Right atrium auricular region (tissue), 2 donors: Measurements from ENCODE around the gene OR4K14. TPM values are rescaled to one million over a fixed set of nuclear protein-coding genes. Genes with fewer than 3 reads are reported as not detected.

Experiments used
- DNase-seq: peaks from one replicate; pipeline ENCODE4 v3.0.0-alpha.2; 2019; ENCODE audit warnings: low spot score
- H3K27ac ChIP-seq, 2 donors: fragments of 200-600 bp; sonication (generic); 1 replicate in 1 of 2; 2 replicates in 1 of 2; pipeline ENCODE4 v1.5.1; 2016 to 2019
- H3K27me3 ChIP-seq, 2 donors: fragments of 200-600 bp; sonication (generic); one replicate each; pipeline versions ENCODE4 v1.5.1 to v1.6.0; 2017 to 2019
- H3K36me3 ChIP-seq: fragments of 200-600 bp; sonication (generic); one replicate; pipeline ENCODE4 v1.5.1; 2016
- H3K4me1 ChIP-seq, 2 donors: fragments of 200-600 bp; sonication (generic); one replicate each; pipeline versions ENCODE4 v1.5.1 to v1.6.0; 2017 to 2019
- H3K4me3 ChIP-seq, 2 donors: fragments of 200-600 bp; sonication (generic); 1 replicate in 1 of 2; 2 replicates in 1 of 2; pipeline ENCODE4 v1.5.1; 2017 to 2019; ENCODE audit warnings: mild to moderate bottlenecking in 1 of 2, moderate library complexity in 1 of 2
- H3K9me3 ChIP-seq, 2 donors: fragments of 200-600 bp; sonication (generic); one replicate each; pipeline ENCODE4 v1.5.1; 2019
- CTCF ChIP-seq, 2 donors: fragments of 200-600 bp; sonication (generic); IDR thresholded peaks; one replicate each; pipeline ENCODE4 v1.5.1; 2019; ENCODE audit warnings: antibody characterized with exemption in 2 of 2
- total RNA-seq, 2 donors: library from RNA; depleted of rRNA; stranded (reverse); fragments of >200 nt; gene quantifications; one replicate each; pipeline ENCODE4 v1.1.0, GENCODE V29; 2016

The OR4K14 gene
- total RNA-seq = not detected

DNA sequence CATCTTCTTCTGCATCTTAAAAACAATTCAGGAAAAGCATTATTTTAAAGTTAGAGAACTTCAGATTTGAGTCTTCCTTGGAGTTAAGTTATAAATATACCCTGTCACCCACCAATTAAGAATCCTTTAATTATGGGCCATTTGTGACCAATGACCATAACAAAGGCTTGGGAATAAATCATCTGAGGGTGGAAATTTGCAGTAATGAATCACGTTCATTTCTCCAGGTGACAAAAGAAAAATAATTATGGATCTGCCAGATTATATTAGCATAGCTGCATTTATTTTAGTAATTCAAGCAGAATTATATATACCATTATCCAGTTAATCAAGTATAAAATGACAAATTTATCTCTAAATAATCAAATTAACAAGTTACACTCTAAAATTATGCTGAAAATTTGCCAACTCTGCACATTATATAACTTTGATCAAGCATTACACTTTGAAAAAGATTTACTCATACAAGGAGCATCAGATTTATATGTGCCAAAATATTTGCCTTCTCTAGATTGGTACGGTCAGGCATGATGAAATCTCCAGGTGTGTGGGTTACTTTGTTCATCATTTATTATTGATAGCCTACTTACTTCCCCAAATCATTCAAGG, at the start of gene OR4K14:
Gene OR4K14, minus strand, starts transcription at position 51 of the 609 bp plus-strand sequence. CDS start 4,114 bp downstream, outside the sequence.
- Histone ChIP-seq H3K27me3 (no peaks in the 10 kb centered on the region), H3K36me3 (no peaks in the 10 kb centered on the region), H3K9me3 (peaks cover 0 to 4% of the 10 kb centered on the region in 2 donors), H3K4me1 (no peaks in the 10 kb centered on the region), H3K4me3 (no peak within 1 kb of the TSS), H3K27ac (no peak within 1 kb of the TSS)
- DNase-seq = no peak
- no peak for TF ChIP-seq CTCF (IDR thresholded peaks at IDR 0.05)

DNA sequence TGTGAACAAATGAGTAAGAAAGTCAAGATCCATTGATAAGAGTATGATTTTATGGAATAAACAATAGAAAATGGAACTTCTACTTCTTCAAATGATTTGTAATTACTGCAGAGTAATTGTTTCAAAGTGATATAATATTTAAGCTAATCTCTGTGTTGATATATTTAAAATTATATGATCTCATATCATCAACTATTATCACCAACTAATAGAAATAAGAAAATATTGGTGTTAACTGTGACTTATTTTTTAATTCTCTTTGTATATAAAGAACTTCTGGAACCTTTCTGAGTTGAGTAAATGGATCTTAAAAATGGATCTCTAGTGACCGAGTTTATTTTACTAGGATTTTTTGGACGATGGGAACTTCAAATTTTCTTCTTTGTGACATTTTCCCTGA, 40.6 kb upstream of the OR4K14 start, which contains the start of gene OR4L1:
Gene OR4L1, plus strand, starts transcription at position 301 of the 400 bp plus-strand sequence. Its CDS starts 0 bp downstream, at position 301.
- no peaks in the 10 kb centered on the region for H3K27me3 ChIP-seq
- H3K36me3 ChIP-seq = no peaks in the 10 kb centered on the region
- no peak for TF ChIP-seq CTCF (IDR thresholded peaks at IDR 0.05)
- no peaks in the 10 kb centered on the region for H3K4me1 ChIP-seq
- no peak for DNase-seq
- H3K27ac ChIP-seq = no peak within 1 kb of the TSS
- peaks cover 0 to 4% of the 10 kb centered on the region in 2 donors for H3K9me3 ChIP-seq
- no peak within 1 kb of the TSS for H3K4me3 ChIP-seq

DNA sequence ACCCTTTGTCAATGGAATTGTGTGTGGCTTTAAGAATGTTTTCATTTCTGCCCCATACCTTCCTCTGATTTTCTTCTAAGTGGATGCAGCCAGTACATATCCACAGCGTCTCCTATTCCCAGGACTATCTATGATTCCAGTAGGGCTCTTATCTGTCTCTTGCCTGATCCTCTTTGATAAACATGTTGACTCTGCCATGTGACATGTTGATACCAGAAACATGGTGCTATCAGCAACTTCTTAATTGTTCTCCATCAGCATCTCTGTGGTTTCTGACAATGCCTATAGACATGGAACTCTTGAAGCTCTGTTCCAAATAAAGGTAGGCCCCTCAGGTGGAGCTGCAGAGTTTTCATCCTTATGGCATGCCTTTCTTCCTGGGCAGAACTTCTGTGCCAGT, 29.1 kb upstream of the OR4K14 start:
- H3K27ac ChIP-seq = no peak overlapping the region
- H3K36me3 ChIP-seq = no peaks in the 10 kb centered on the region
- TF ChIP-seq CTCF (IDR thresholded peaks at IDR 0.05) = no peak
- no peaks in the 10 kb centered on the region for H3K27me3 ChIP-seq
- no peak overlapping the region for H3K4me3 ChIP-seq
- DNase-seq = no peak
- no peaks in the 10 kb centered on the region for H3K4me1 ChIP-seq
- no peaks in the 10 kb centered on the region for H3K9me3 ChIP-seq

DNA sequence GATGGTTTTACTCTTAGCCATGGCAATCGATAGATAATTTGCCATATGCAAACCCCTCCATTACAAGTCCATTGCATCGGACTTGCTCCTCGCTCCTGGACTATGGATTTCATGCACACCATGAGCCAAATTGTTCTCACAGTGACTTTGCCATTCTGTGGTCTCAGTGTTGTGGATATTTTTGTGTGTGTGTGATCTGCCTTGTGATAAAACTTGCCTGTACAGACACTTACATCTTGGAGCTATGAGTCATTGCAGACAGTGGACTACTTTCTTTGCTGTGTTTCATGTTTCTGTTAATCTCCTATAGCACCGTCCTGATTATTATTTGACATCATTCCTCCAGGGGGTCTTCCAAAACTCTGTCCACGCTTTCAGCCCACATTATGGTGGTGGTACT, 25.1 kb upstream of the OR4K14 start:
- H3K27me3 ChIP-seq = no peaks in the 10 kb centered on the region
- no peak for TF ChIP-seq CTCF (IDR thresholded peaks at IDR 0.05)
- no peaks in the 10 kb centered on the region for H3K4me1 ChIP-seq
- DNase-seq = no peak
- no peaks in the 10 kb centered on the region for H3K9me3 ChIP-seq
- H3K4me3 ChIP-seq = no peak overlapping the region
- H3K36me3 ChIP-seq = no peaks in the 10 kb centered on the region
- H3K27ac ChIP-seq = no peak overlapping the region

GRCh38 chr14:20035938-20036337, 16.8 kb upstream of the OR4K14 start, which contains the start of gene OR4K13:
Gene OR4K13, minus strand, starts transcription at chr14:20036038. Its CDS starts 1,280 bp downstream, at chr14:20034758.
- no peak within 1 kb of the TSS for H3K27ac ChIP-seq
- no peak for DNase-seq
- H3K36me3 ChIP-seq = no peaks in the 10 kb centered on the region
- no peaks in the 10 kb centered on the region for H3K4me1 ChIP-seq
- no peak within 1 kb of the TSS for H3K4me3 ChIP-seq
- H3K27me3 ChIP-seq = no peaks in the 10 kb centered on the region
- TF ChIP-seq CTCF (IDR thresholded peaks at IDR 0.05) = no peak
- no peaks in the 10 kb centered on the region for H3K9me3 ChIP-seq

DNA sequence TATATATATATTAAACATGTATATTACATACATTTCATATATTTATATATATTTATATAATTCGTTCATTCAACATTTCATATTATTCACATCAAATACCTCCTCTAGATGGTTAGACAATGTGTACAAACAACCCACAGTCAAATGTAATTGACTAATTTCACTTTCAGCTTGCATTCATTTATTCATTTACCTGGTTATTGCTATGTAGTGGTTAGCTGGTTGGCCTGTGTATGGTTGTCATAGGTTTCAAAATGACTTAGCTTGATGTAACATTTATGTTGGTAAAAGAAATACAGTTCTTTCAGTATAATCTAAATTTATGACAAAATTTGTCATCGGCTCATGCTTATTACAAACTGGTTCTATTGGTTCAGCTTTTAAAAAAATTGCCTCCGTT, 16.3 kb upstream of the OR4K14 start:
- H3K27ac ChIP-seq = no peak overlapping the region

More for the DNA sequence above, 16.3 kb upstream of the OR4K14 start:
- H3K4me1 ChIP-seq = no peaks in the 10 kb centered on the region
- H3K4me3 ChIP-seq = no peak overlapping the region
- H3K9me3 ChIP-seq = peaks cover 0 to 3% of the 10 kb centered on the region in 2 donors
- H3K27me3 ChIP-seq = no peaks in the 10 kb centered on the region
- no peak for DNase-seq
- TF ChIP-seq CTCF (IDR thresholded peaks at IDR 0.05) = no peak
- H3K36me3 ChIP-seq = no peaks in the 10 kb centered on the region
